OCI-LY7 (cell line): ENCODE results near the gene MED4. TPM values are rescaled to one million over a fixed set of nuclear protein-coding genes. Genes with fewer than 3 reads are reported as not detected.

Experiments used
- BruUV-seq: library from RNA; stranded (reverse); fragments of 400-500 nt; replicated peaks from 2 replicates; lab custom pipeline; 2021; lab: Mats Ljungman, UMichigan
- CTCF ChIA-PET: fragments of 300-600 bp; sonication (Branson Sonifier 250); formaldehyde crosslinking; loops from one replicate; lab custom pipeline; 2022; ENCODE audit warnings: antibody characterized with exemption; ENCODE audit not compliant: unreplicated experiment; lab: Charles Lee
- POLR2A ChIA-PET: fragments of 300-600 bp; sonication (Branson Sonifier 250); formaldehyde crosslinking; loops from one replicate; lab custom pipeline; 2022; ENCODE audit warnings: antibody characterized with exemption; lab: Charles Lee
- DNase-seq: peaks from one replicate; pipeline ENCODE4 v3.0.0-alpha.2; 2015; ENCODE audit warnings: low spot score
- H2AFZ ChIP-seq: fragments of 200-600 bp; sonication (generic), shearing (Covaris generic); 2 replicates; pipeline ENCODE4 v1.6.1; 2014; ENCODE audit warnings: mild to moderate bottlenecking, antibody characterized with exemption, low read length, moderate library complexity
- H3K27ac ChIP-seq: fragments of 200-600 bp; sonication (generic); 2 replicates; pipeline ENCODE4 v1.5.1; 2014; ENCODE audit warnings: mixed run types, low read depth, mild to moderate bottlenecking, moderate library complexity, low read length, inconsistent platforms; ENCODE audit not compliant: poor library complexity, severe bottlenecking
- H3K36me3 ChIP-seq: fragments of 200-600 bp; sonication (generic); 2 replicates; pipeline ENCODE4 v1.6.1; 2014; ENCODE audit warnings: mild to moderate bottlenecking, antibody characterized with exemption, low read length, moderate library complexity, mixed read lengths; ENCODE audit not compliant: insufficient read depth
- H3K4me1 ChIP-seq: fragments of 200-600 bp; sonication (generic); 2 replicates; pipeline ENCODE4 v1.5.1; 2014; ENCODE audit warnings: mild to moderate bottlenecking, low read length; ENCODE audit not compliant: insufficient read depth, poor library complexity, severe bottlenecking
- H3K4me2 ChIP-seq: fragments of 200-600 bp; sonication (generic); 2 replicates; pipeline ENCODE4 v1.6.1; 2014; ENCODE audit warnings: mild to moderate bottlenecking, low read length
- H3K4me3 ChIP-seq: fragments of 200-600 bp; sonication (generic); 2 replicates; pipeline ENCODE4 v1.5.1; 2014; ENCODE audit warnings: mild to moderate bottlenecking, low read depth, low read length; ENCODE audit not compliant: poor library complexity, severe bottlenecking
- H3K79me2 ChIP-seq: fragments of 200-600 bp; sonication (generic); 2 replicates; pipeline ENCODE4 v1.6.1; 2016; ENCODE audit warnings: low read depth, mild to moderate bottlenecking, low read length, moderate library complexity, mixed read lengths; ENCODE audit not compliant: insufficient read depth
- H3K9me2 ChIP-seq: fragments of 200-600 bp; sonication (generic); 2 replicates; pipeline ENCODE4 v1.6.1; 2016; ENCODE audit warnings: mild to moderate bottlenecking, low read length, mixed read lengths; ENCODE audit not compliant: insufficient read depth
- H3K9me3 ChIP-seq: fragments of 200-600 bp; sonication (generic); 2 replicates; pipeline ENCODE4 v1.6.1; 2014; ENCODE audit warnings: mild to moderate bottlenecking, mixed run types, low read length, mixed read lengths
- H4K20me1 ChIP-seq: fragments of 200-600 bp; sonication (generic); 2 replicates; pipeline ENCODE4 v1.6.1; 2014; ENCODE audit warnings: mild to moderate bottlenecking, antibody characterized with exemption, low read length, moderate library complexity, mixed read lengths; ENCODE audit not compliant: insufficient read depth
- EZH2phosphoT487 ChIP-seq: fragments of 200-600 bp; sonication (generic); IDR thresholded peaks from 2 replicates; pipeline ENCODE4 v1.6.1; 2018; ENCODE audit warnings: low read depth, borderline replicate concordance, mild to moderate bottlenecking, mixed run types, antibody characterized with exemption, low read length, moderate library complexity, mixed read lengths
- intact Hi-C: fragments of 100-400 bp; cut with micrococcal nuclease; formaldehyde crosslinking; loops from one replicate; pipeline ENCODE4 v1.10.0; 2022; ENCODE audit not compliant: unreplicated experiment
- total RNA-seq, 2 experiments: library from RNA; depleted of rRNA in 1 of 2; stranded (reverse); fragments of >200 nt in 1 of 2; shearing (Covaris generic) in 1 of 2; gene quantifications; 2 replicates each; pipeline ENCODE4 v1.2.3, GENCODE V29; 2014 to 2022
- TF ChIP-seq, protein P1 (sequence below): fragments of 200-600 bp; sonication (generic); conservative IDR thresholded peaks from 2 replicates; pipeline ENCODE4 v1.5.1; 2014; ENCODE audit warnings: mild to moderate bottlenecking, antibody characterized with exemption, low read length, moderate library complexity, mixed read lengths

MED4 gene
- total RNA-seq, 2 experiments from 2014 or later: 31.1 to 57.0 TPM

DNA sequence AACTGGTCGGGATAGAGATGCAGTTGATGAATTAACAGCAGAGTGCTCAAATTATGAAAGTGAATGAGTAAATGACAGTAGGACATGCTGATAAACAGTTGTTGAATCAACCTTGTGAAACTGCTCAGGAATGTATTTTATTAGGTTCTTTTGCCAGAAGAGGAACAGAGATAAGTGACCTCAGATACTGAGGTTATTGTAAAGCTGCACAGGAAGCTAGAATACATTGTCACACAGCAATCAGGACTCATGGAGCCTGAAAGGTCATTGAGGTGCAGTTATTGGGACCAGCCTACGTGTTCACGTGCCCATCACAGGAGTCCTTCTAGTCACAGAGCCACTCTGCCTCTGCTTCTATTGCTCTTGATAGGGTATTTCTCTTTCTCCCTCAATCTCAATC lies 47.5 kb upstream of the MED4 start:
- H2AFZ ChIP-seq: no peak overlapping the region
- CTCF ChIA-PET: no interaction called here
- H3K27ac ChIP-seq: no peak overlapping the region
- no TSS peak for BruUV-seq
- H4K20me1 ChIP-seq: no peaks in the 10 kb centered on the region
- no peaks in the 10 kb centered on the region for H3K9me2 ChIP-seq
- H3K9me3 ChIP-seq: no peaks in the 10 kb centered on the region
- no peak for TF ChIP-seq EZH2phosphoT487
- TF ChIP-seq, protein P1, sequence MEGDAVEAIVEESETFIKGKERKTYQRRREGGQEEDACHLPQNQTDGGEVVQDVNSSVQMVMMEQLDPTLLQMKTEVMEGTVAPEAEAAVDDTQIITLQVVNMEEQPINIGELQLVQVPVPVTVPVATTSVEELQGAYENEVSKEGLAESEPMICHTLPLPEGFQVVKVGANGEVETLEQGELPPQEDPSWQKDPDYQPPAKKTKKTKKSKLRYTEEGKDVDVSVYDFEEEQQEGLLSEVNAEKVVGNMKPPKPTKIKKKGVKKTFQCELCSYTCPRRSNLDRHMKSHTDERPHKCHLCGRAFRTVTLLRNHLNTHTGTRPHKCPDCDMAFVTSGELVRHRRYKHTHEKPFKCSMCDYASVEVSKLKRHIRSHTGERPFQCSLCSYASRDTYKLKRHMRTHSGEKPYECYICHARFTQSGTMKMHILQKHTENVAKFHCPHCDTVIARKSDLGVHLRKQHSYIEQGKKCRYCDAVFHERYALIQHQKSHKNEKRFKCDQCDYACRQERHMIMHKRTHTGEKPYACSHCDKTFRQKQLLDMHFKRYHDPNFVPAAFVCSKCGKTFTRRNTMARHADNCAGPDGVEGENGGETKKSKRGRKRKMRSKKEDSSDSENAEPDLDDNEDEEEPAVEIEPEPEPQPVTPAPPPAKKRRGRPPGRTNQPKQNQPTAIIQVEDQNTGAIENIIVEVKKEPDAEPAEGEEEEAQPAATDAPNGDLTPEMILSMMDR: no peak
- DNase-seq: no peak
- H3K79me2 ChIP-seq: no peaks in the 10 kb centered on the region
- H3K4me2 ChIP-seq: no peak overlapping the region
- intact Hi-C loops: no loop called here
- H3K4me1 ChIP-seq: no peaks in the 10 kb centered on the region
- no peak overlapping the region for H3K4me3 ChIP-seq
- H3K36me3 ChIP-seq: no peaks in the 10 kb centered on the region
- POLR2A ChIA-PET: interaction anchor here (0.6 kb wide), 1 partner anchor 294 kb away, joined by 3 read pairs; no protein-coding TSS in a partner anchor

DNA sequence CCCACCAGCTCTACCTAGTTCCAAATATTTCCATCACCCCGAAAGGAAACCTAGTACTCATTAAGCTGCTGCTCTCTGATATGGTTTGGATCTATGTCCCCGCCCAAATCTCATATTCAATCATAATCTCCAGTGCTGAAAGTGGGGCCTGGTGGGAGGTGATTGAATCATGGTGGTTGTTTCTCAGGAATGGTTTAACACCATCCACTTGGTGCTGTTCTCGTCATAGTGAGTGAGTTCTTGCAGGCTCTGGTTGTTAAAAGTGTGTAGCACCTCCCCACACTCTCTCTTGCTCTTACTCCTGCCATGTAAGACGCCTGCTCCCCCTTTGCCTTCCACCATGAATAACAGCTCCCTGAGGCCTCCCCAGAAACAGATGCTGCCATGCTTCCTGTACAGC lies 43.4 kb upstream of the MED4 start:
- intact Hi-C loops: no loop called here
- POLR2A ChIA-PET: no interaction called here
- no peak for DNase-seq

DNA sequence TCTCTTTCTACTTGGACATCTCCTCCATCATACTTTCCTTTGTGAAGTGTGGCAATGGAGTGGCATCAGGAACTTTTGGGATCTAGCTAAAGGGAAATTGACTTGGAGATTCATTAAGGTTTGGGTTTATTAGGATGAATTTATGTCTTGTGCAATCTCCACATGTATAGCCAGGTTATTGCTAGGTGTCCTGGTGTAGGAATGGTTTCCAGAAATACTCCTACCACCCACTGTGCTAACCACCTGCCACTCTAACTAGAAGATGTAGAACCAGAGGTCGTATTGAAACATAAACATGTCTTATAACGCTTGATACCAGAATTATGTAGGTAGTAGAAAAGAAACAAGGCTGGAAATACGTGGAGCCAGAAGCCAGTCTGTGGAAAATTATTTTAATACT lies 38.1 kb upstream of the MED4 start:
- Histone ChIP-seq H2AFZ (no peak overlapping the region), H3K36me3 (no peaks in the 10 kb centered on the region), H4K20me1 (no peaks in the 10 kb centered on the region), H3K4me1 (no peaks in the 10 kb centered on the region), H3K9me2 (no peaks in the 10 kb centered on the region), H3K4me2 (no peak overlapping the region), H3K4me3 (no peak overlapping the region), H3K27ac (no peak overlapping the region), H3K9me3 (no peaks in the 10 kb centered on the region), H3K79me2 (no peaks in the 10 kb centered on the region)
- intact Hi-C loops: no loop called here
- BruUV-seq: no TSS peak
- no peak for DNase-seq
- CTCF ChIA-PET: no interaction called here
- TF ChIP-seq, protein P1: no peak
- no peak for TF ChIP-seq EZH2phosphoT487
- POLR2A ChIA-PET: interaction anchor here (0.6 to 1.0 kb wide), 2 partner anchors 13 to 96 kb away, joined by 3 read pairs; no protein-coding TSS in a partner anchor

More for the DNA sequence above, 43.4 kb upstream of the MED4 start:
- no TSS peak for BruUV-seq
- CTCF ChIA-PET: no interaction called here
- H3K4me2 ChIP-seq: no peak overlapping the region
- no peaks in the 10 kb centered on the region for H3K4me1 ChIP-seq
- H3K36me3 ChIP-seq: no peaks in the 10 kb centered on the region
- no peaks in the 10 kb centered on the region for H3K9me3 ChIP-seq
- no peaks in the 10 kb centered on the region for H4K20me1 ChIP-seq
- H3K79me2 ChIP-seq: no peaks in the 10 kb centered on the region
- H3K27ac ChIP-seq: no peak overlapping the region
- no peaks in the 10 kb centered on the region for H3K9me2 ChIP-seq
- H3K4me3 ChIP-seq: no peak overlapping the region
- no peak overlapping the region for H2AFZ ChIP-seq
- TF ChIP-seq EZH2phosphoT487: no peak
- TF ChIP-seq, protein P1: no peak
